ENCODE data around the gene GFM1.
A peak's percentile ranks its signal among the peaks of the same experiment; 100 is the strongest.

The GFM1 gene

DNA sequence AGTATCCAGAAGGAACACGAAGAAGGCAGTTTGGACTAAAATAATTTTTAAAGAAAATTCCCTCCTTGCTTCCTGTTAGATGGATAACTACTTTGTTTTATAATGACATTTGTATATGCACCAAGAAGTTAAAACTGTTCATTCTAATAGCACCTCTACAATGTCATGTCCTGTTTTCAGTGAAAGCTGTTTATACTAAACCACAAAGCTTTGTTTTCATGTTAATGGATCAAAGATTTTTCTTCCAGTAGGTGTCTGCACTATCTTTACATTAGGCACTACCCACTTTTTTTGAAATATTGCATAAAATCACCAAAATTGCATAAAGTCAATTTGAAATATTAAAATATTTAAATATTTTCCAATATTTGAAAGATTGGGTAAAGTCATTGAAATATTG is 77.8 kb downstream of the GFM1 start:
- no peaks in the 10 kb centered on the region for H3K9me3 ChIP-seq
- no peaks in the 10 kb centered on the region for H4K20me1 ChIP-seq
- H3K36me3 ChIP-seq, result peaks cover 12% of the 10 kb centered on the region
- no peaks in the 10 kb centered on the region for H3K27me3 ChIP-seq
- H3K4me1 ChIP-seq, result peaks cover 25% of the 10 kb centered on the region
- TF ChIP-seq Cebpa-rat (IDR thresholded peaks at IDR 0.05), result no peak
- no peak overlapping the region for H3K4me2 ChIP-seq
- no peak overlapping the region for H3K9ac ChIP-seq
- no peak overlapping the region for H3K27ac ChIP-seq
- no peak overlapping the region for H3K4me3 ChIP-seq

DNA sequence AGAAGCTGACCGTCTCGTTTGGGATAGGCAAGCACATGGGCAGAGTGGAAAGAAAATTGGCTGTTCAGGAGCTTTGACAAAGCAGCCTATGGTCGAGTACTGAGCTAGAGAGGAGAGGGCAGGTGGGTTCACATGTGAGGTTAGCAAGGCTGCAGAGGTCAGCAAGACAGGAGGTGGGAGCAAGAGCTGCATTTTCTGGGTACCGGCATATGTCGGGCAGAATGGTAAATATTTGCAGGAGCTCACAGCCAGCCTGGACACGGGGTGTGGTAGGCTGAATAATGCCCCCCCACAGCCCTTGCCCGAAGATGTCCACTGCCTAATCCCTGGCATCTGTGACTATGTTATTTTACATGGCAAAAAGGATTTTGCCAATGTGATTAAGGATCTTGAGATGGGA is 79.7 kb downstream of the GFM1 start:
- Histone ChIP-seq H4K20me1 (no peaks in the 10 kb centered on the region), H3K4me3 (no peak overlapping the region), H3K9ac (no peak overlapping the region), H3K36me3 (peaks cover 12% of the 10 kb centered on the region), H3K9me3 (no peaks in the 10 kb centered on the region), H3K4me2 (no peak overlapping the region), H3K4me1 (peaks cover 25% of the 10 kb centered on the region), H3K27ac (no peak overlapping the region), H3K27me3 (no peaks in the 10 kb centered on the region)
- TF ChIP-seq Cebpa-rat (IDR thresholded peaks at IDR 0.05), result no peak

DNA sequence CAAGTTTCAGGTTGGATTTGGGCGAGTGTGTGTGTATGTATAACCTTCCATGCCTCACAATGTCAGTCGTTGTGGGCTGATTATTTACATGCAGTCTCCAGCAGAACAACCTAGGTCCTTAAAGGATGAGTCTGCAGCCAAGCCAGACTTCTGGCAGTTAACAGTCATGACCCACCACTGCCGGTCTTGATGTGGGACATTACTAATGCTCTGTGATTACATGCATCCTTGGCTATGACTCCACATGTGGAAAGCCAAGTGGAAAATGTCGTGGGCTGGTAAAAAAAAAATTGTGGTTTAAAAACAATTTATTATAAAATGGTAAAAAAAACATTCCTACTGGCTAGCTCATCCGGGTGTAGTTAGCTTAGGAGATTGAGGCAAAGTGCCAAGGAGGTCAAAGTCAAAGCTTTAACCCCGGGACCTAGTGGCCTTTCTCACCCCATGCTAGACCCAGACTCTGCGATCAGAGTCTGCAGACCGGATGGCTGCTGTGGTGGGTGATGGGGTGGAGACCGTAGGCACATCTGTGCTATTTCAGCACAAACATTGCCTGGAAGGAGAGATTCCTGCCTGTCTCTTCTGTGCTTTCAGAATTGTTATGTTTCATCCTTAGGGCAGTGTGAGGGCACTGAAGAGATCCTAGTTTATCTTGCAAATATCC is 81.2 kb downstream of the GFM1 start:
- Histone ChIP-seq H3K9ac (no peak overlapping the region), H3K4me1 (peaks cover 25% of the 10 kb centered on the region), H3K36me3 (peaks cover 12% of the 10 kb centered on the region), H4K20me1 (no peaks in the 10 kb centered on the region), H3K27ac (no peak overlapping the region), H3K9me3 (0 out of 2 replicates have a peak, but pooled peaks cover 2% of the 10 kb centered on the region), H3K27me3 (no peaks in the 10 kb centered on the region), H3K4me2 (no peak overlapping the region), H3K4me3 (no peak overlapping the region)
- TF ChIP-seq Cebpa-rat (IDR thresholded peaks at IDR 0.05), result no peak

DNA sequence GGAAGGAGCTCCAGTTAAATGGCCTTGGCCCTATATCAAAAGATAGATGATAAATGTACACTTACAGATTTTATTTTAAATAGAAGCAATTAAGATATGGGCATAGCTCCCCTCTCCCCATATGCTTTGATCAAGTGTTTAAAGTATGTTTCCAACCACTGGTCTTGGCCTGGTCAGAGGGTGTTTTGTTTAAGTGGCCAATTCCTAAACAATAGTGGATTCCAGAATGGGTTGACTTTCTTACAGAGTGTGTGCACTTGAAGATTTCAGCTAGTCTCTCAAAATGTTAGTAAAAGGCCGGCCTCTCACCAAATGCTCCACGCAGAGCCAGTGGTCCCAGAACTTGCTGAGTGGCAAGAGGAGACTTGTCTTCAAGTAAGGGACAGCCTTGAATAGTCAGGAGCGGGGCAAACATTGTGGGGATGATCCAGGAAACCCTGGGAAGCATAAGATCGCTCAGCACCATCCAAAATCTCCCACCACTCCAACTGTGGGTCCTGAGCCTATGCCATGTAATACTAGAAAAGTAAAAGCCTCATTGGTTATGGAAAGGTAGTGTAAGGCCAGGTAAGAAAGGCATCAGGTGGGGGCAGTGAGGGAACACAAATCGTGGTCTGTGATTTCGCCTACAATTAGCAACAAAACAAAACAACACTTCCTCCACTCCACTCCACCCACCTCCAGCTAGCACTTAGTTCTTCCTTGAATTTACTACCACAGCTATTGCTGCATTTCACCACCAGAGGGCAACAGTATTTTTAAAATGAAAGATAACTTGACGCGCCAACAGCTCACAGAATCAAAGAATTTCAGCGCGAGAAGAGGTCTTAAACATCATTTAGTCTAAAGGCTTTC is 83.1 kb downstream of the GFM1 start:
- Histone ChIP-seq H3K4me2 (peak overlapping the region; percentile 25), H3K9me3 (peaks cover 20% of the 10 kb centered on the region), H3K4me3 (no peak overlapping the region), H3K27me3 (peaks cover 16% of the 10 kb centered on the region), H3K36me3 (peaks cover 12% of the 10 kb centered on the region), H4K20me1 (no peaks in the 10 kb centered on the region), H3K4me1 (peaks cover 16% of the 10 kb centered on the region), H3K9ac (no peak overlapping the region), H3K27ac (no peak overlapping the region)
- TF ChIP-seq Cebpa-rat (IDR thresholded peaks at IDR 0.05), result no peak

DNA sequence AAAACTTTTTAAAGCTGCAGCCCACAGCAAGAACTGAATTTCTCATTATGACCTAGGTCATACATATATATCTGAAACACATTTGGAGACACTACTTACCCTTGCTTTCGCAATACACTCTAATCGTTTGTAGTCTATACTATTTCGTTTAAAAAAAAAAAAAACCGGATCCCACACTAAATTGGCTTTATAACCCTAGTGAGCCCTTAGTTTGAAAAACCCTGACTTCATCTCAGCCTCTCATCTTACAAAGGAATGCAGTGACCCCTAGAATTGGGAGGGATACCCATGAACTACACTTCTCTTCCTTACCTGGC is 83.7 kb downstream of the GFM1 start:
- Histone ChIP-seq H3K9me3 (peaks cover 26% of the 10 kb centered on the region), H3K9ac (no peak overlapping the region), H3K4me2 (peak overlapping the region; percentile 25), H3K4me1 (peaks cover 10% of the 10 kb centered on the region), H3K27ac (no peak overlapping the region), H3K36me3 (peaks cover 13% of the 10 kb centered on the region), H4K20me1 (no peaks in the 10 kb centered on the region), H3K4me3 (no peak overlapping the region), H3K27me3 (peaks cover 21% of the 10 kb centered on the region)
- no peak; the same call in 1 of the 2 replicates for TF ChIP-seq Cebpa-rat (IDR thresholded peaks at IDR 0.05)

DNA sequence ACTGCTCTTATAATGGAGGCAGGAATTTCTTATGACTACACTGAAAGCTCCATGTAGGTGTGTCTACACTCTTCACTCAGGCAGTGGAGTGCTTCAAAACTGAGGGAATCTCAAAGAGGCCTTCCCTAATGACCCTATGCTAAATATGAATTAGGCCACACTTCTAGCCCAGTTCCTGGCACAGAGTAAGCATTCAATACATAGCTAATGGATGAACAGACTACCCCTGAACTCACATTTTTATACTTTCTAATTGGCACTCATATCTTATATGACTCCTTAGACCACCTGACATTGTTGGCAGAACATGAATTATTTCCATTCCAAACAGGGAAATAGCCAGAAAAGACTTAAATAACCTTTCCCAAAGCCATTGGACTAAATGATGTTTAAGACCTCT is 84.5 kb downstream of the GFM1 start:
- no peak overlapping the region for H3K4me2 ChIP-seq
- no peak overlapping the region for H3K4me3 ChIP-seq
- peaks cover 13% of the 10 kb centered on the region for H3K36me3 ChIP-seq
- peaks cover 28% of the 10 kb centered on the region for H3K9me3 ChIP-seq
- H3K27ac ChIP-seq, result no peak overlapping the region
- H3K4me1 ChIP-seq, result peaks cover 8% of the 10 kb centered on the region
- peaks cover 21% of the 10 kb centered on the region for H3K27me3 ChIP-seq
- no peak overlapping the region for H3K9ac ChIP-seq
- TF ChIP-seq Cebpa-rat (IDR thresholded peaks at IDR 0.05), result no peak
- no peaks in the 10 kb centered on the region for H4K20me1 ChIP-seq

DNA sequence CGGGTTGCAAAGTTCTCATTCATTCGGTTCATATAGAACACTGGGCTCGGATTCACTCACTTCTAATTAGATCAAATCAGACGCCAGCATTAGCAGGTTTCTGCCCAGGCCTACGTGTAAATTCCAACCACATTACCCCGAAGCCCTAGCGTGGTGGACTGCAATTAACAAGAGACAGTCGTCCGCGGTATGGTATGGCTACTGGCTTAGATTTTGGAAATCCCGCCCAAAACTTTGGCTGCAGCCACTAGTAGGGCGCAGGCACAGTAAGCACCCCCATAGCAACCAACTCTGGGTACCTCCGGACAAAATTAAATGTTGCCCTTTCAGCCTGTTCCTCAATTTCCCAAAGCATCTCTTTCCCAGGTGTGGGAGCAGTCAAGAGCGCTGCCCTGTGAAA is 87.2 kb downstream of the GFM1 start:
- H3K4me2 ChIP-seq, result 0 out of 2 replicates have a peak overlapping the region, but pooled peaks have one; percentile 43
- peaks cover 13% of the 10 kb centered on the region for H3K36me3 ChIP-seq
- H3K9me3 ChIP-seq, result peaks cover 46% of the 10 kb centered on the region
- H3K27ac ChIP-seq, result no peak overlapping the region
- H4K20me1 ChIP-seq, result no peaks in the 10 kb centered on the region
- peaks cover 21% of the 10 kb centered on the region for H3K27me3 ChIP-seq
- no peak for TF ChIP-seq Cebpa-rat (IDR thresholded peaks at IDR 0.05)
- peaks cover 4% of the 10 kb centered on the region; the same call in 1 of the 2 replicates for H3K4me1 ChIP-seq
- H3K9ac ChIP-seq, result no peak overlapping the region
- H3K4me3 ChIP-seq, result peak overlapping the region; percentile 28; the same call in 1 of the 2 replicates

DNA sequence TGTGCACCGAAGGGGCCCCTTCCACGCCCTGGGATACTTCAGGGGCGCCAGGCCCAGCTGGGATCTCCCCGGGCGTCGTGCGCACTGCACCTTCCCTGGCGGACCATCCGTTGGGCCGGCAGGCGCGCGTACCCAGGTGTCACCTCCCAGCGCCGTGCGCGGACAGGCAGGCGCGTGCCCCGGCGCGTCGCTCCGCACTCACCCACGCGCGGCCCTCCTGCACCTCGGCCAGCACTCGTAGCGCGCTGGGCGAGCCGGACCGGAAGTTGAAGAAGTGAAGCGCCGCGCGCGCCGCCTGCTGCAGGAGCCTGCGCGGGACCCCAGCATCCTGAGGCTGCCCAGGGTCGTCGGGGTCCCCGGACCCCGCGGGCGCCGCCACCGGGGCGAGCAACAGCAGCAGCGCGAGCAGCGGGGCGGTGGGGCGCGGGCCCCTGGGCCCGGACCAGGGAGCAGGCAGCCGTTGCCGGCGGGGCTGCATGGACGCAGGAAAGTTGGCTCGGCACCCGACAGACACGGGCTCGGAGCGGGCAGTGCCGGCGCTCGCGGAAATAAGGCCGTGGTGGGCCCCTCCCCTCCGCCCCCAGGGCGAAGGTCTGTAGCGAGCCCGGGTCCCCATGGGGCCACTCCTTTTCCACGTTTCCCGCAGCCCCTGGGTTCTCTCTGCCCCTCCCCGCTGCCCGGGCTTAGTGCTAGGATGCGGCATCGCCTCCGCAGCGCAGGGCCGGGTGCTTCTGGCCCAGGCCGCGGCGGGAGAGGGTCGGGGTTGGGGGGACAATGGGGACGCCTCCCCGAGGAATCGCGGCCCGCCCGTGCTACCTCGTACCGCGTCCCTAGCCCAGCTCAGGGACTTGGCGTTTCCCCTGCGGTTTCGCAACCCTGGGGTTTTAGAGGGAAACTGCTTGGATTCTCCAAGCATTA is 87.9 kb downstream of the GFM1 start, which contains the start of gene RARRES1:
Gene RARRES1 (minus strand): TSS at position 520 of the 918 bp plus-strand sequence. CDS start 42 bp downstream, at position 478.
- Histone ChIP-seq H3K4me2 (peak within 1 kb of the TSS; percentile 43; the same call in 1 of the 2 replicates), H3K9ac (no peak within 1 kb of the TSS), H4K20me1 (no peaks in the 10 kb centered on the region), H3K36me3 (peaks cover 13% of the 10 kb centered on the region), H3K9me3 (peaks cover 46% of the 10 kb centered on the region), H3K4me3 (peak within 1 kb of the TSS; percentile 28; the same call in 1 of the 2 replicates), H3K27ac (no peak within 1 kb of the TSS), H3K4me1 (no peaks in the 10 kb centered on the region), H3K27me3 (peaks cover 21% of the 10 kb centered on the region)
- TF ChIP-seq Cebpa-rat (IDR thresholded peaks at IDR 0.05), result no peak

DNA sequence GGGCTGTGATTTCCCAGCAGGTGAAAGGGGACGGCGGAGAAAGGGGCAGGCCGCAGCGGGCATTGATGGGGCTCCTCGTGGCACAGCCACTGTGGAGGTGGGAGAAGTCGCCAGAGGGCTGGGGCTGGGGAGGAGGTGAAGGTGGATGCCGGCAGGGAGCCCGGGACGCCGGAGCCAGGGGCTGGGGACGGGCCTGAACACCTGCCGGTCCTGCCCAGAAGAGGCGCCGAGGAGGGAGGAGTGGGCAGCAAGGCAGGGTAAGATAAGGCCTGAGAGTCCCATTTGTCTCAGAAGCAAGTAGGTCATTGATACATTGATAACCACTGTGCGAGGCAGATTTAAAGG is 88.5 kb downstream of the GFM1 start:
- H3K27ac ChIP-seq, result no peak overlapping the region
- no peaks in the 10 kb centered on the region for H3K4me1 ChIP-seq
- no peak for TF ChIP-seq Cebpa-rat (IDR thresholded peaks at IDR 0.05)
- H4K20me1 ChIP-seq, result no peaks in the 10 kb centered on the region
- no peak overlapping the region for H3K9ac ChIP-seq
- no peak overlapping the region for H3K4me2 ChIP-seq
- H3K36me3 ChIP-seq, result peaks cover 13% of the 10 kb centered on the region
- peaks cover 46% of the 10 kb centered on the region for H3K9me3 ChIP-seq
- peaks cover 21% of the 10 kb centered on the region for H3K27me3 ChIP-seq
- no peak overlapping the region for H3K4me3 ChIP-seq

Data from BLaER1 (cell line).